Measurements from ENCODE around the gene AURKB. TPM values are rescaled to one million over a fixed set of nuclear protein-coding genes. Genes with fewer than 3 reads are reported as not detected.

Gene AURKB
- total and polyA plus RNA-seq, 2 of the 13 experiments (the other 11 are each of a cell fraction or from before 2014, with no cell fraction given): 29.5 to 75.3 TPM

- TF ChIP-seq NRL (CRISPR knock-in tag; IDR thresholded peaks at IDR 0.05; ENCODE audit: borderline replicate concordance) (peak; percentile 65), MBNL3 (CRISPR knock-in tag; conservative IDR thresholded peaks at IDR 0.05) (no peak), ZNF577 (CRISPR knock-in tag; IDR thresholded peaks at IDR 0.05; ENCODE audit: borderline replicate concordance, low read depth) (no peak), ZNF687 (CRISPR knock-in tag; IDR thresholded peaks at IDR 0.05) (peak; percentile 84), NR2F2 (IDR thresholded peaks at IDR 0.05; ENCODE audit: borderline replicate concordance, low read depth) (no peak), SETDB1 (CRISPR knock-in tag; IDR thresholded peaks at IDR 0.05; ENCODE audit: borderline replicate concordance) (no peak), SMARCC2 (IDR thresholded peaks at IDR 0.05) (no peak), DDIT3 (CRISPR knock-in tag; IDR thresholded peaks at IDR 0.05) (no peak), ZNF329 (CRISPR knock-in tag; IDR thresholded peaks at IDR 0.05; ENCODE audit: low read depth) (no peak), AGO2 (optimal IDR thresholded peaks at IDR 0.05; ENCODE audit: low read depth, low read length) (no peak), FUBP1 (CRISPR knock-in tag; IDR thresholded peaks at IDR 0.05; ENCODE audit: borderline replicate concordance) (no peak), NCOA2 (CRISPR knock-in tag; IDR thresholded peaks at IDR 0.05) (0 out of 2 replicates have a peak, but pooled peaks have one; percentile 14), BRCA1 (CRISPR knock-in tag; IDR thresholded peaks at IDR 0.05) (peak; percentile 55; the same call in 1 of the 2 replicates), ZNF841 (CRISPR knock-in tag; IDR thresholded peaks at IDR 0.05; ENCODE audit: borderline replicate concordance) (no peak), HES4 (CRISPR knock-in tag; IDR thresholded peaks at IDR 0.05; ENCODE audit: borderline replicate concordance) (no peak), ZNF567 (CRISPR knock-in tag; IDR thresholded peaks at IDR 0.05; ENCODE audit: borderline replicate concordance) (peak; percentile 22; the same call in 1 of the 2 replicates), FIP1L1 (IDR thresholded peaks at IDR 0.05; ENCODE audit: borderline replicate concordance, insufficient read depth, low read depth, low read length) (no peak), PRPF4 (IDR thresholded peaks at IDR 0.05; ENCODE audit: low read depth, low read length, poor library complexity, severe bottlenecking) (no peak), ZNF776 (CRISPR knock-in tag; IDR thresholded peaks at IDR 0.05) (no peak), ZNF570 (CRISPR knock-in tag; IDR thresholded peaks at IDR 0.05; ENCODE audit: borderline replicate concordance) (no peak), TCF7 (IDR thresholded peaks at IDR 0.05; ENCODE audit: low read depth) (no peak), ONECUT2 (CRISPR knock-in tag; IDR thresholded peaks at IDR 0.05) (no peak), KAT2B (IDR thresholded peaks at IDR 0.05; ENCODE audit: borderline replicate concordance, low read depth, low read length) (no peak), PRMT3 (CRISPR knock-in tag; IDR thresholded peaks at IDR 0.05; ENCODE audit: borderline replicate concordance, low read depth) (no peak)
Measured at GRCh38 chr17:8248751-8249607, 38.6 kb upstream of the AURKB start, which contains the start of gene PFAS (continued).

All from HepG2 (cell line).